Liver (tissue), 9 donors: ENCODE data around the gene PIEZO2. TPM values are rescaled to one million over a fixed set of nuclear protein-coding genes. Genes with fewer than 3 reads are reported as not detected.

Source experiments
- DNase-seq: peaks from one replicate; pipeline ENCODE4 v3.0.0-alpha.2; 2017; ENCODE audit warnings: low spot score
- H3K27ac ChIP-seq, 2 donors: one replicate each; pipeline ENCODE4 v1.7.0; 2013; ENCODE audit warnings: inconsistent platforms in 2 of 2, low read length in 2 of 2, control low read depth in 1 of 2, low read depth in 1 of 2, mild to moderate bottlenecking in 1 of 2
- H3K27me3 ChIP-seq, 4 donors: one replicate each; pipeline versions ENCODE4 v1.6.1 to v1.7.0; 2013; ENCODE audit warnings: low read length in 3 of 4, inconsistent platforms in 1 of 4, mild to moderate bottlenecking in 1 of 4, moderate library complexity in 1 of 4; ENCODE audit not compliant: control insufficient read depth in 4 of 4, insufficient read depth in 4 of 4
- H3K36me3 ChIP-seq, 4 donors: one replicate each; pipeline versions ENCODE4 v1.6.1 to v1.7.0; 2013; ENCODE audit warnings: low read length in 3 of 4, mild to moderate bottlenecking in 3 of 4, low read depth in 1 of 4, moderate library complexity in 1 of 4; ENCODE audit not compliant: control insufficient read depth in 4 of 4, insufficient read depth in 3 of 4
- H3K4me1 ChIP-seq, 4 donors: one replicate each; pipeline versions ENCODE4 v1.6.1 to v1.7.0; 2013; ENCODE audit warnings: low read length in 3 of 4, mild to moderate bottlenecking in 3 of 4, moderate library complexity in 1 of 4; ENCODE audit not compliant: control insufficient read depth in 4 of 4, insufficient read depth in 4 of 4
- H3K4me3 ChIP-seq, 3 donors: one replicate each; pipeline versions ENCODE4 v1.6.1 to v1.7.0; 2013; ENCODE audit warnings: low read length in 3 of 3, control low read depth in 1 of 3, low read depth in 1 of 3, mild to moderate bottlenecking in 1 of 3
- H3K9ac ChIP-seq, 2 donors: one replicate each; pipeline ENCODE4 v1.7.0; 2013; ENCODE audit warnings: low read length in 2 of 2, mild to moderate bottlenecking in 2 of 2, moderate library complexity in 2 of 2, control low read depth in 1 of 2, low read depth in 1 of 2
- H3K9me3 ChIP-seq, 4 donors: one replicate each; pipeline versions ENCODE4 v1.6.1 to v1.7.0; 2013; ENCODE audit warnings: low read length in 3 of 4; ENCODE audit not compliant: control insufficient read depth in 4 of 4
- HNF4A ChIP-seq, 2 donors: conservative IDR thresholded peaks; 2 replicates each; pipeline ENCODE4 v1.6.1; 2016; ENCODE audit warnings: antibody characterized with exemption in 2 of 2, mild to moderate bottlenecking in 2 of 2
- HNF4G ChIP-seq: IDR thresholded peaks from 2 replicates; pipeline ENCODE4 v1.6.1; 2016; ENCODE audit warnings: antibody characterized with exemption
- JUND ChIP-seq, 2 donors: IDR thresholded peaks; 2 replicates each; pipeline ENCODE4 v1.6.1; 2016; ENCODE audit warnings: antibody characterized with exemption in 2 of 2
- MAX ChIP-seq: IDR thresholded peaks from 2 replicates; pipeline ENCODE4 v1.6.1; 2016; ENCODE audit warnings: antibody characterized with exemption
- NR2F2 ChIP-seq: IDR thresholded peaks from 2 replicates; pipeline ENCODE4 v1.6.1; 2016; ENCODE audit warnings: antibody characterized with exemption
- RAD21 ChIP-seq, 2 donors: IDR thresholded peaks; 2 replicates each; pipeline ENCODE4 v1.6.1; 2016; ENCODE audit warnings: antibody characterized with exemption in 2 of 2, mild to moderate bottlenecking in 2 of 2
- REST ChIP-seq: IDR thresholded peaks from 2 replicates; pipeline ENCODE4 v1.6.1; 2016; ENCODE audit warnings: antibody characterized with exemption, mild to moderate bottlenecking
- RXRA ChIP-seq, 2 donors: IDR thresholded peaks; 2 replicates each; pipeline ENCODE4 v1.6.1; 2017 to 2018; ENCODE audit warnings: antibody characterized with exemption in 2 of 2, mild to moderate bottlenecking in 1 of 2
- SP1 ChIP-seq: IDR thresholded peaks from 2 replicates; pipeline ENCODE4 v1.6.1; 2018; ENCODE audit warnings: antibody characterized with exemption, mild to moderate bottlenecking
- TAF1 ChIP-seq: conservative IDR thresholded peaks from 2 replicates; pipeline ENCODE4 v1.6.1; 2016; ENCODE audit warnings: antibody characterized with exemption, mild to moderate bottlenecking
- YY1 ChIP-seq: IDR thresholded peaks from 2 replicates; pipeline ENCODE4 v1.6.1; 2016; ENCODE audit warnings: antibody characterized with exemption, mild to moderate bottlenecking
- ZBTB33 ChIP-seq: IDR thresholded peaks from 2 replicates; pipeline ENCODE4 v1.6.1; 2016; ENCODE audit warnings: antibody characterized with exemption
- WGBS: extraction: QIAGEN DNeasy Blood & Tissue Kit; methylation state at CpG from one replicate; pipeline ENCODE4 v1.1.7; 2013; 5-methylcytosine and 5-hydroxymethylcytosine counted together
- polyA plus RNA-seq, 2 donors: library from polyadenylated mRNA; stranded (reverse) in 1 of 2; unstranded in 1 of 2; fragments of 200-250 nt in 1 of 2; fragments of >200 nt in 1 of 2; fragmentation: Nextera tagmentation in 1 of 2; extraction: Ambion mirVana in 1 of 2; gene quantifications; one replicate each; pipeline versions ENCODE4 v1.2.1 to v1.2.3, GENCODE V29; 2013 to 2015
- total RNA-seq, 2 donors: library from RNA; depleted of rRNA; stranded (reverse); fragments of >200 nt; gene quantifications; one replicate each; pipeline ENCODE4 v1.2.3, GENCODE V29; 2014
- TF ChIP-seq, protein P1 (sequence below): IDR thresholded peaks from 2 replicates; pipeline ENCODE4 v1.6.1; 2016; ENCODE audit warnings: antibody characterized with exemption
- donor health status: healthy.
- donor health status: healthy.
- donor health status: healthy.
- donor health status: healthy.
- donor health status: healthy.

The PIEZO2 gene
- total and polyA plus RNA-seq, 4 donors = 1.1 to 12.3 (median 4.8) TPM

DNA sequence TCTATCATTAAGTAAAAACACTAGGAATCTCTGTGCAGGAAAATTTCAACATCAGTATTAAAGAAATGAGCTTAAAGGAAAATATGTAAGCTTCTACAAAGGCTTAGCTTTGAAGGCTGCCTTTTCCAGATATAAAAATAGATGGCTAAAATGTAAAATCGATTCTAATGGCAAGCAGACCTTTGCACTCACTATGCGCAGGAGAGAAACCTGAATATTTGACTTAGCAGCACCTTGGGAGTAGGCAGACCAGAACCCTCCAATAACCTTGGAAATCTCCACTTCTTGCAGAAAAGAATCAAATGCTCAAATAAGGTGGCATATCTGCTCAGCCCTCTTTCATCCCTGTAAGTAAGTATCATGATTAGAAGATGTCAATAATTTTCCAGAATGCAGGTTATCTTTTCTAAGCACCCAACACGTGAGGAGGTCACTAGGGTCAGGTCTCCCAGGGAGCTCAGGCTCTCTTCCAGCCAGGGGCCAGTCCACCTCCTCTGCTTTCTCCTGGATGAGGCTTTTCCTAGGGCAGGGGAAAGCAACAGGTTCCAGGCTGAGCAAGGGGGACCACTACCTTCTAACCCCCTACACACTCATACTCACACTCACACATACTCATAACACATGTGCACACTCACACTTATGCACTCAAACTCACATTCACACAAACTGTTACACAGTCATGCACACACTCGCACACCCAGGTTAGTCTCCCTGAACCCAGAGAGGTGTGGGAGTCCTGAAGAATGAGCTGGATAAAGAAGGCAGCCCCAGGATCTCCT, 3.8 kb downstream of the PIEZO2 start:
- peaks cover 0 to 3% (median 1%) of the 10 kb centered on the region in 4 donors for H3K36me3 ChIP-seq
- no peak for DNase-seq
- H3K27ac ChIP-seq = no peak overlapping the region
- TF ChIP-seq YY1 (peak; percentile 9), HNF4A (conservative IDR thresholded peaks at IDR 0.05) (peak; percentile 47 to 50), NR2F2 (peak; percentile 28), HNF4G (peak; percentile 28), MAX (no peak), SP1 (no peak)
- H3K4me1 ChIP-seq = peaks cover 9 to 58% (median 40%) of the 10 kb centered on the region in 4 donors
- 44% methylated on average over 4 of the region's 4 CpGs for WGBS
- peak overlapping the region in 1 of 2 donors; percentile 51 for H3K9ac ChIP-seq
- no peak overlapping the region for H3K4me3 ChIP-seq
- H3K9me3 ChIP-seq = no peaks in the 10 kb centered on the region
- H3K27me3 ChIP-seq = no peaks in the 10 kb centered on the region

- Histone ChIP-seq H3K9ac (no peak overlapping the region), H3K4me3 (no peak overlapping the region), H3K36me3 (peaks cover 0 to 3% (median 1%) of the 10 kb centered on the region in 4 donors), H3K27ac (no peak overlapping the region), H3K4me1 (peaks cover 0 to 5% (median 3%) of the 10 kb centered on the region in 4 donors), H3K27me3 (no peaks in the 10 kb centered on the region), H3K9me3 (no peaks in the 10 kb centered on the region)
- TF ChIP-seq, protein P1, sequence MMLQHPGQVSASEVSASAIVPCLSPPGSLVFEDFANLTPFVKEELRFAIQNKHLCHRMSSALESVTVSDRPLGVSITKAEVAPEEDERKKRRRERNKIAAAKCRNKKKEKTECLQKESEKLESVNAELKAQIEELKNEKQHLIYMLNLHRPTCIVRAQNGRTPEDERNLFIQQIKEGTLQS = no peak
- TF ChIP-seq HNF4G (no peak), RAD21 (IDR thresholded peaks at IDR 0.05) (no peak), TAF1 (no peak), YY1 (no peak), REST (no peak), ZBTB33 (no peak), RXRA (IDR thresholded peaks at IDR 0.05) (no peak), JUND (IDR thresholded peaks at IDR 0.05) (no peak), MAX (no peak)
- DNase-seq = no peak
- 64% methylated on average over 7 of the region's 7 CpGs for WGBS
Measured at GRCh38 chr18:11137400-11137799, 12.0 kb downstream of the PIEZO2 start.
